Prostate gland (tissue), 2 donors: ENCODE results near the gene CA14.
"Not testable (repeated sequence)": the region's sequence is repeated elsewhere in the genome, so short reads cannot be mapped to it uniquely, and the experiment has no call there.

Source experiments
- CTCF ChIP-seq, 4 experiments: fragments of 200-600 bp in 2 of 4; fragments of 450-650 bp in 2 of 4; sonication (generic) in 2 of 4; IDR thresholded peaks; 1 replicate in 3 of 4; 2 replicates in 1 of 4; pipeline ENCODE4 v1.5.1; 2016 to 2019; ENCODE audit warnings: antibody characterized with exemption in 4 of 4, mild to moderate bottlenecking in 2 of 4, moderate library complexity in 2 of 4
- POLR2AphosphoS5 ChIP-seq: sonication (generic); formaldehyde crosslinking; IDR thresholded peaks from one replicate; pipeline ENCODE4 v1.6.1; 2017; ENCODE audit warnings: antibody characterized with exemption

- TF ChIP-seq POLR2AphosphoS5; CTCF (IDR thresholded peaks at IDR 0.05): not testable (repeated sequence)
These were observed 20.4 kb upstream of the CA14 start for GRCh38 chr1:150237176-150237575.
